NK-92 treated with Interleukin-12 subunit alpha and Interleukin-12 subunit beta, amount 100 ng/mL, for 24 hours (cell line): ENCODE measurements around the gene ACBD4.
"Not testable (repeated sequence)": the region's sequence is repeated elsewhere in the genome, so short reads cannot be mapped to it uniquely, and the experiment has no call there.

Experiments used
- DNase-seq: peaks from one replicate; lab custom pipeline; 2025; lab: John Stamatoyannopoulos, UW

The ACBD4 gene

DNA sequence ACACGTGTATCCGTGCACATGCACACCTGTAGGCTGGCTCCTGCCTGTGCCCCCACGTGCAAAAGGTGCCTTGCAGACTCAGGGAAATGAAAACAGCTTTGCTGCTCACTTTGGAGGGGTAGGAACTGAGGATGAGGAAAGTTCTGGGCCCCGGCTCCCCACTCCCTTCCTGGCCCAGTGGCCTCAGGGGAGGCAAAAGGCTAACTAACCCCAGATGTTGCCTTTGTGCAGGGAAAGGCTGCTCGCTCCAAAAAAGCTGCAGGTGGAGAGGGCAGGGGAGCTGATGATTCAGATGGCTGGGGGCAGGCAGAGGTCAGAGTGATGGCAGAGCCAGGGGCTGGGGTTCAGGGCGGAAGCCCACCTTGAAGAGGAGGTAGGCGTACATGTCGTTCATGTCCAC lies 15.5 kb upstream of the ACBD4 start:
- DNase-seq: no peak

DNA sequence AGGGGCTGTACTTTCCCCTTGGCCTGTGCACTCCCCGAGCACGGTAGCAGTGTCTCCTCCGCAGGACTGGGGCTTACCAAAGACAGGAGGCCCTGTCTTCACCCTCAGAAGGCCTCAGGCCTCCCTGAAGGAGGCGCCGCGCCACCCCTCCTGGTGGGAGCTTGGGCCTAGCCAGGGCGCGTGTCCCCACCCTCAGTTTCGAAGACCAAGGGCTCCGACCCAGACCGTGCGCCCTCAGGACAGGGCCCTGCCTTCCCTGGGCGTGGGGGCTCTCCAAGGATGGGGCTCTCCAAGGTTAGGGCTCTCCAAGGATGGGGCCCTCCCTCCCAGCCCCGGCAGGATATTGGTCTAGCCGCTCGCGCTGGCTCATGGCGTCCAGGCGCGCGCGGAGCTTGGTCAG lies 14.9 kb upstream of the ACBD4 start:
- DNase-seq: no peak

DNA sequence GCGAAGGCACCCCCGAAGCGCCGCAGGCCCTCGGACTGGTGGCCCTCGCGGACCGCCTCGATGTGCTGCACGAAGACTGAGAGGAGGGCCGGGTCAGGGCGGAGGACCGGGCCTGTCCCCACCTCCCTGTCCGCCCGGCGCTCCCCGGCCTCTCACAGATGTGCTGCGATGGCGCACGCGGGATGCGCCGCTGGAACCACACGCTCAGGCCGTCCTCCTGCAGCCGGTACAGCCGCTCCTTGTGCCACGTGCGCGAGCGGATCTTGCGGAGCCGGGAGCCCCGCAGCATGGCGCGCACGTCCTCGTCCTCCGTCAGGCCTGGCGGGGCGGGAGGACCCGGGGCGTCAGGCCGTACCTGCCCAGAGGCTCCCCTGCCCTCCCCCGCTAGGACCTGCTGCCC lies 14.4 kb upstream of the ACBD4 start:
- DNase-seq: no peak

DNA sequence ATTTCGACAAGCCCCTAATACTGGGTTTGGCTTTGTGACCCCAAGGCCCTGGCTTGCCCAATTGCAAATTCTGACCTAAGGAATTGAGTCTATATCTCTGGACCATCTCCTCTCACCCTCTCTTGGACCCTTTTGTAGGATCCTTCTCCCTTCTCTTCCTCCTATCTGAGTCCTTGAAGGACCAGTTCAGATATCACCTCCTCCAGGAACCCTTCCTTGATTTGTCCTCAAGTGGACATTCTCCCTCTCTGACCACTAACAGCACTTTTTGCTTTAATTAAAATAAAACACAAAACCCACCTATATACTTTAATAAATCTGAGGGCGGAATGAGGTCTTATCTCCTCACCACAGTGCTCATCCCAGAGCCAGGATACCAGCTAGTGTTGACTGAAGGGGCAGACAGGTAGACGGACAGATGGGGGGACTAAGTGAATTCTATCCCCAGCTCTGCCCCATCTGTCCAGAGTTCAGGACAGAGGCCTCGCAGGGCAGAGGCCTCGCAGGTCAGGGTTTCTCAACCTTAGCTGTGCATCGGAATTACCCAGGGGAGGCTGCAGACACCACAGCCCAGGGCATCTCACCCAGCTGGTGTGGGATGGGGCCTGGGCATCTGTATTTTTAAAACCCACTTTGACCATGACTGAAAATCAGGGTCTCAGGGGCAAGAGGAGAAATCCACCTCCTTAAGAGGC lies 12.3 kb upstream of the ACBD4 start:
- DNase-seq: no peak

DNA sequence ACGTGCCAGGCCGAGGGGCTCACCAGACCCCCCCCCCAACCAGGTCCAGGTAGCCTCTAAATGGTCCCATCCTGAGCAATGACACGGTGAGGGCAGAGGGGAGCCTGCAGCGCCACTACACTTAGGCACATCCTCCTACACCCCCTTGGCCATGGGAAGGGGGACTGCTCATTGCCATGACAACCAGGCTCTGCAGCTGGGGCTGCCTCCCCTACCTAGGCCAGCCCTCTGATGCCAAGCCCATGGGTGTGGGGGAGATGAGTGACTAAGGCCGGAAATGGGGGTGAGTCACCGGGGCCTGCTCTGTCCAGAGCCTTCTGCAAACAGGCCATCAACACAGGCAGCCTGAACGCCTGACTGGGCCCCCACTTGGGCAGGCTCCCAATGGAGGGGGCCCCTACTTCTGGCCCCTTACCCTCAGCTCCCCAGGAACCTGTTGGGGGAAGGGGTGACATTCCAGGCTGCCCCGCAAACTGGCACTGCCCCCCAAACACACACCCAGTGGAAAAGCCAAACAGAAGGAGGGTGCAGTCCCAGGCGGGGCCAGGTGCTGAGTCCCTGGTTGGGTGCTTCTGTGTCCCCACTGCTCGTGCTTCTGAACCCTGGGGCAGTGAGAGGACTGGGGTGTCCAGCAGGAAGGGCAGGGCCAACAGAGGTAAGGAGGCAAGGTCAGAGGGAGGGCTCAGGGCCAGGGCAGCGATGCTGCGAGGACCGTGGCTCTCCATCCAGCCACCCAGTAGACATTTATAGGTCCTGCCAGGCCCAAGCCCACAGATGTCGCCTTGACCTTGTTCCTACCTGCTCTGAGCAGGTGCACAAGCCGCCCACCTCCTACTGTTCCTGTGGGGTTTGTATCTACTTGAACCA lies 11.3 kb upstream of the ACBD4 start:
- peak; percentile 89 for DNase-seq

DNA sequence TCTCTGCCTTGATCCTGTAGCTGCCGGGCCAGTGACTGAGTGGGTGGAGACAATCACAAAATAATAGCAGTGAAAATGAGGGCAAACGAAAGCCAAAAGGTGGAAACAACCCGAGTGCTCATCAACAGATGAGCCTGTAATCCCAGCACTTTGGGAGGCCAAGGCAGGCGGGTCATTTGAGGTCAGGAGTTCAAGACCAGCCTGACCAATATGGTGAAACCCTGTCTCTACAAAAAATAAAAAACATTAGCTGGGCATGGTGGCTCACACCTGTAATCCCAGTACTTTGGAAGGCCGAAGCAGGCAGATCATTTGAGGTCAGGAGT lies 10.7 kb upstream of the ACBD4 start:
- DNase-seq: not testable (repeated sequence)

DNA sequence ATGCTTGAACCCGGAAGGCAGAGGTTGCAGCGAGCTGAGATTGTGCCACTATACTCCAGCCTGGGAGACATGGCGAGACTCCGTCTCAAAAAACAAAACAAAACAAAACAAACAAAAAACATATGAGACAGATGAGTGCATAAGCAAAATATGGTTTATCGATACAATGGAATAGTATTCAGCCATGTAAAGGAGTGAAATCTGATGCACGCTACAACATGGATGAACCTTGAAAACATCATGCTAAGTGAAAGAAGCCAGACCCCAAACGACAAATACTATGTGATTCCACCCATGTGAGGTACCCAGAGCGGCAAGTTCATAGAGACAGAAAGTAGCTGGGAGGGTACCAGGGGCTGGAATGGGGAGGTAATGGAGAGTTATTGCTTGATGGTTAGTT lies 10.0 kb upstream of the ACBD4 start:
- DNase-seq: no peak

DNA sequence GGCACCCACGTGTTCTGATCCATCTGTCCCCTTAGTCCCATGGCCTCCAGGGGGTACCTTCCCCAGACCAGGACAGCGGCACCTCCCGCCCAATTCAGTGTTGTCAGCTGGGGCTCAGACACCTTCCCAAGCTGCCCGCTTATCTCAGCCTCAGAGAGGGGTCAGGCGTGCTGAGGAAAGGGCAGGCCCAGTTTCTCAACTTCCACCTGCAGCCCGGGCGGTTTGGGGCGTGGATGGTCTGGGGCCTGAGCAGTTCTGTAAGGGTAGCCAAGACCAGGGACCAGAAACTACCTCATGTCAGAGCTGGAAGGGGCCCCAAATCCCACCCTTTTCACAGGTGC lies 8.3 kb upstream of the ACBD4 start:
- DNase-seq: no peak

DNA sequence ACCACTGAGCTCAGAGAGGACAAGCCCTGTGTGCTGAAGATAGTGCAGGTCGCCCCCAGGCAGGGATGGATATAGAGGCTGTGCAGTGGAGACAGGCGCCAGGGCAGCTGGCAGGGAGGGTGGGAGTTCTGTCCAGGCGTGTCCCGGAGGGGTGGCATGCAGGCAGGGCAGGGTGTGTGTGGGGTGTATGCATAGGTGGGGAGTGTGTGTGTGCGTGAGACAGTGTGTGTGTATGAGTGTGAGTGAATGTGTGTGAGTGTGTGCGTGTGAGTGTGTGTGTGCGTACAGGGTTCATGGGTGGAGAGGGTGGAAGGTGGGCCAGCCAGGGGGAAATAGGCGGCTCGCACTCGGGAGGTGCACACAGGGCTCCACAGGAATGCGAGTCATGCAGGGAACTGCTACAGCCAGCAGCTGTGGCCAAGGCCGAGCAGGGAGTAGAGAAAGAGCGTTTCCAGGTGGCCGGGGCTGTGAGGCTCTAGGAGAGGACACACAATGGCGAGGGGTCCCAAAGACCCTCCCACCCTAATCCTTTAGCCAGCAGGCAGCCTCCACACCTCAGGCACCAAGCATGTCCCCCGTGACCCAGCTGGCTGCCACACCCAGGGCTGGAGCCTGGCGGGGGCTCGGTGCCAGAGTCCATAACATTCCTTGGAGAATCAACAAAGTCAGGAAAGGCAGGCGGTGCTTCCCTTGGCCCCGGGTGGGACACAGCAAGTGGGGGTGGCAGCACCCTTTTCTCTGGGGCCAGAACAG lies 7.8 kb upstream of the ACBD4 start:
- no peak for DNase-seq

DNA sequence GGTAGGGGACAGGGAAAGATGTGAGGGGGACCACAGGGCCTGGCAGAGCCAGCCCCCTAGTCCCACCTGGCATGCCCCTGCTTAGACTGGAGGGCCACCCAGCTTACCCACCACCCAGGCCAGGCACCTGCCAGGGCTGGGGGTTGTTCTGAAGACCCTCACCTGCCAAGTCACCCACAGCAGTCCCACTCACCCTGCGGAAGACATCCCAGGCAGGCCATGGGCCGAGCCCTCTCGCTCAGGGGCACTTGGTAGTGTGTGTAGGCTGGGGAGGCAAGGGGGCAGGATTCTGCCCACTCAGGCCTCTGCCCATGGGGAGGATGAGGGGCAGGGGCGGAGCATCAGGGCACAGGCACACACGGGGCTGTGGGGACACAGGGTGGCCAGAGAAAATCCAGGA lies 7.2 kb upstream of the ACBD4 start:
- no peak for DNase-seq

DNA sequence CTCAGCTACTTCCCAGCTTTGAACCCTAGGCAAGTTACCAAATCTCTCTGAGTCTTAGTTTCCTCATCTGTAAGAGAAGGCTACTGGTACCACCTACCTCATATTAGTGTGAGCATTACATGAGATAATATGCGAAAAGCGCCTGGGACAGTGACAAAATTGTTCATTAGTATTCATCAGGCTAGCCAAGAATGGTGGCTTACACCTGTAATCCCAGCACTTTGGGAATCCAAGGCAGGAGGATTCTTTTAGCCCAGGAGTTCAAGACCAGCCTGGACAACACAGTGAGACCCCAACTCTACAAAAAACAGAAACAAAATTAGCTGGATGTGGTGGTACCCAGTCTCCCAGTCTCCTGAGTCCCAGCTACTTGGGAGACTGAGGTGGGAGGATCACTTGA lies 6.5 kb upstream of the ACBD4 start:
- DNase-seq: no peak

DNA sequence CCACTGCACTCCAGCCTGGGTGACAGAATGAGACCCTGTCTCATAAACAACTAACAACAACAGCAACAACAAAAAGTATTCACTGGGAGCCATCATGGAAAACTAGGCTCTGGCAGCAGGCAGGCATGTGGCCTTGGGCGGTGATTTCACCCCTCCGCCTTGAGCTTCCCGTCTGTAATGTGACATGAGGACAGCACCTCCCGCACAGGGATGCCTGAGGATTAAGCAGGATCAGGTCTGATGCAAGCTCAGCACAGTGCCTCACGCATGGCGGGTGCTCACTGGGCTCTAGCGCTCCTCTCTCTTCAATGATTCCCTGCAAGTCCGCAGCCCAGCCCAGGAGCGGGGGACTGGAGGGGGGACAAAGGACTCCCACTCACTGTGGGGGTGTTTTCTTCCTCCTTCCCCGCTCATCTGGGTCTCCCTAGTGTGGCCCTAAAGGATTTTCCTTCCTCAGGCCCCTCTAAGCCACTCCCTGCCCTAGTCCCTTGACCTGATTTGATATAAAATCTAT lies 6.0 kb upstream of the ACBD4 start:
- no peak for DNase-seq

DNA sequence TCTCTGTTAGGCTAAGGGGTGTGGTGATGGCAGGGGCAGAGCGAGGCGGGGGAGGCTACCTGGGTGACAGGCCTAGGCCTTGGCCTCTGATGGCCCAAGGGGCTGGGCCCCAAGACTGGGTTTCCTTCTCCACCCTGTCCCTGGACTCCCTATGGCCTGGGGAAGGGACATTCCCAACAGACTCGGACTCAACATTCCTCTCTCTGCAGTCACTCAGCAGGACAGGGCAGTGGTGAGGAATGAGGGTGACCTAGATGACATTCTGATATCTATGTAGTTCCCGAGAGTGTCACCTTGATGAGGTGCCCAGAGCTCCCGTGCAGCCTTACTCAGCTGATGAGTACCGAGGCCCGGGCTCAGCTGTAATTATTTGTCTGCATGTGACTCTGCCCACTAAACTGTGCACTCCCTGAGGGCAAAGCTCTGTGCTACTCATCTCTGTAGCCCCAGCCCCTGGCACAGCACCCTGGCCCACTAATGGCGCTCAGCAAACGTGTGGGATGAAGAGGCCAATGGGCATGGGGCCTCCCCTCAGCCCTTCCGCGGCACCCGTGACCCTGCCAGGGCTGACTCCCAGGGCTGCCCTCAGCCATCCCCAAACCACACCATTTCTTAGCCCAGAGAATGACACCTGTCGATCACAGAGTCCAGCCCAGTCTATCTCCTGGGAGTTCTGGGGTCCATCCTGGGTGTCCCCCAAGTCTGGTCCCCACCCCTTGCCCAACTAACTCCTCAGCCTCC lies 5.4 kb upstream of the ACBD4 start:
- no peak for DNase-seq

DNA sequence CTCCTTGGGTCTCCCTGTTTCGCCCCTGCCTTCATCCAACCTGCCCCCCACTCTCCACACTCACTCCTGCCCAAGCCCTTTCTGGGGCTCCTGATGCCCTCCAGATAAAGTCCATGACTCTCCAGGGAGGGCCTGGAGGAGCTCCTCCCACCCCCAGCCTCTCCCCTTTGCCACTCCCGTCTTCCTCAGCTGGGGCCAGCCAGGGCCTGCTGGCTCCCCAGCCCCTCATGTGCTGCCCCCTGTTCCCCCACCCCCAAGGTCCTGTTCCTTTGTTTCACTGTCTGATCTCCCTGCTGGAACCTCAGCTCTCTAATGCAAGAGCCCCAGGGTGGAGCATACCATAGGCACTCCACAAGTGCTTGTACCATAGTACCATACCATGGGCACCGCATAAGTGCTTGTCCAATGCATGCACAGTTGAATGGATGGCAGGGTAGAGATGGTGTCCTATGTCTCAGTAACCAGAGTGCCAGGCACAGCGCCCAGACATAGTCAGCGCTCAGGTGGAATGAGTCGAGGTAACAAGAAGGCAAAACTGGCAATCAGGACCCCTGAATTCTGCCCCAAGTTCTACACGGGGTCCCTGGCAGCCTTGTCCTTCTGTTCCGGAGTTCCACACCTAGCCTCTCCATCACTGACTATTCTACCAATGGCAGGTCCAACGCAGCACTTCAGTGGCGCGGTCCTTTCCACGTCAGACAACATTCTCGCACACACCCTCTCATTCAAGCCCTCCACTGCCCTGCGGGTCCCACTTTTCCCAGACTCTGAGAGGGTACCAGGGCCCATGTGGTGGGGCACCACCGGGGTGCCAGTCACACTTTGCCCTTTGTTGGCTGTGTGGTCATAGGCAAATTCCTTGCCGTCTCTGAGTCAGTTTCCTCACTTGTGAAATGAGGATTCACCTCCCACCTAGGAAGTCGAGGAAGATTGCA lies 4.5 kb upstream of the ACBD4 start:
- no peak for DNase-seq

DNA sequence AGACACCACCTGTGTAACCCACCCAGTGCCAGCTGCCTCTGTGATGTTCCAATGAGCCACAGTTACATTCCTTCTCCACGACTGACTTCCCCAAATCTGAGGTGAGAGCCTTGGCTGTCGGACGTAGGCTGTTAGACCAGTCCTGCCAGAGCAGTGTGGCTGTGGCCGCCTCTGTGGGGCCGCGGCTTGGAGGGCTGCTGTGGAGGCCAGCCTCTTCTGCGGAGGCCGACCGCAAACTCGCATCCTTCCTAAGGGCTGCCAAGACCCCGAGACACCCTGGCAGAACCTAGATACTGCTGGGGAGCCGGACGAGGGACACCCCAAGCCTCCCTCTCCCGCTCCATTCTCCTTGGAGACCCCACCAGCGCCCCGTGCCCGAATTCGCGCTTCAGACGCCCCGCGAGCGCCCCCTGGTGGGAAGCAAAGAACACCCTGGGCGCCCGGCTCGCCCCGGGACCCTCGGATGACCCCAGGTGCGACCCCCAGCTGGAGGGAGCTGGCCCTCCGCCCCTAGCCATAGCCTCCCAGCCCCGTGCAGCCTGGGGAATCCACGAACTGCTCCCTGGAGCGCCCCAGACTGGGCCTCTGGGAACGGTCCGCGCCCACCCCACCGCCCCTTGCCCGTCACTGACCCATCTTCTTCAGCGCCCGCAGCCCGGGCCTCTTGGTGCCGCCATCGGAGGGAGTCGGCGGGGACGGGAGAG lies 3.7 kb upstream of the ACBD4 start:
- peak; percentile 34 for DNase-seq

DNA sequence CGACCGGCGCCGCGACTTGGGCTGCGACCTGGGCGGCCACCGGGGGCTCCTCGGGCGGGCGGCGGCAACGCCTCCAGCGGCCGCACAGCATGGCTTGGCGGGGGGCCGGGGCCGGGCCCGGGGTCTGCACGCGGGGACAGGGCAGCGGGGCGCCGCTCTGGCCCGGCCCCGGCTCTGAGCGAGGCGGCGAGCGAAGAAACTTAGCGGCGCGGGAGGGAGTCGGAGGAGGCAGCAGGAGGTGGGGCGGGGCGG lies 3.2 kb upstream of the ACBD4 start, which contains the start of gene PLCD3:
Gene PLCD3 (minus strand): TSS at position 196 of the 252 bp plus-strand sequence. CDS start 105 bp downstream, at position 91.
- DNase-seq: no peak

DNA sequence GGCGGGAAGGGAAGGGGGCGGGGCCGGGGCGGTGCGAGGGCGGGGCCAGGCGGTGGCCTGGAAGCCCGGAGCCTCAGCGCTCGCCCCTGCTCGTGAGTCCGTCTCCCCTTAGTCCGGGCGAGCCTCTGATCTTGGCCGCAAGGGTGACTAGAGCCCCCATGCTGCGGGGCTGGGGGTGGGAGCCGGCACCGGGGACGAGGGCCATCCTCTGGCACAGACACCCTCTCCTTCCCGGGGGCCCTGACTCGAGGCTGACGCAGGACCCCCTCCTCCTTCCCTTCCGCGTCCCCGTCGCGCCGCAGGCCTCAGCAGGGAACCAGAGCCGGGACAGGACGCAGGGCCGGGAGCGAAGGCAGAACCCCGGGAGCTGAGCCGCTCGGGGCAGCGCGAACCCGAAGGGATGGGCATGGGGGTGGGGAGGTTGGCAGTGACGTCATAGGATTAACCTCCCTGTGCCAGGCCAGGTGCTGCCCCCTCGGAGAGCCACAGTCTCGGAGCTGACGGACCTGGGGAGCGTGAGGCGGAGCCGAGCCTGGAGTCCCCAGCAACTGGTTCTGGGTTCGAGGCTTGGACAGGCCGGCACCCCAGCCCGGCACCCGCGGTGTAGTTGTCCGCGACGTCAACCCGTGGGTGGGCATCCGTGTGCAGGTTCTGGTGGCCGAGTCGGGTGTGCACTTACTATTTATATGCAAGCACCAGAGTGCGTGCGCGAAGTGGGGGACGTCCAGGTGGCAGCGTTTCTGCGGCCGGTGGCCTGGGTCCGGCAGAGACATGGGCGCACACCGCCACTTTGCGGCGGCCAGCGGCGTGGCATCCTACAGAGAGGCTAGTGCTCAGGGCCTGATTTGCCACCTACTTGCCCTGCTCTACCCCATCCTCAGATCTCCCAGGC lies 2.7 kb upstream of the ACBD4 start:
- peak; percentile 57 for DNase-seq

DNA sequence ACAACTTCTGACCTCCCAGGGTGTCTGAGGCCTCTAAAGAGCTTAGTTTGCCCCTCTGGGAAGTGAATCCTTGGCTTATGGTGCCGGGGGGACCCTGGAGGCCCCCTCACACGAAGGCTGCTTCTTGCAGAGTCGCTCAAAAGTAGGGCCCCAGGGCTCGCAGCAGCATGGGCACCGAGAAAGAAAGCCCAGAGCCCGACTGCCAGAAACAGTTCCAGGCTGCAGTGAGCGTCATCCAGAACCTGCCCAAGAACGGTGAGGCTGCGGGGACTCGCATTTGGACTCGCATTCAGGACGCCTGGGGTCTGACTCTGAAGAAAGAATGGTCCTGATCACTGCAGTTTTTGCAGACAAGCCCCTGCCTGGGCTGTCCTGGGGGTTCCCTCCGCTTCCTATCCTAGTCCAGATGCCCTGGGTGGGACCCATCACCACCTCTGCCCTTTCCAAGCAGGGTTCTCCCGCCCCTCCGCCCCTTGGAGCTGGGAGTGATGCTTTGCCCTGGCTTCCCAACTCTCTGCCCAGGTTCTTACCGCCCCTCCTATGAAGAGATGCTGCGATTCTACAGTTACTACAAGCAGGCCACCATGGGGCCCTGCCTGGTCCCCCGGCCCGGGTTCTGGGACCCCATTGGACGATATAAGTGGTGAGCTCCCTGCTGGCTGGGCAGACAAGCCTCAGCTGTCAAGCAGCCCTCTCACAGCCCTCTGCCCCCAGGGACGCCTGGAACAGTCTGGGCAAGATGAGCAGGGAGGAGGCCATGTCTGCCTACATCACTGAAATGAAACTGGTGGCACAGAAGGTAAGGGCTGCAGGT lies 698 bp downstream of the ACBD4 start:
- DNase-seq: no peak
